GM19238 (cell line): Measurements from ENCODE around the gene IER3IP1.
"Not testable (repeated sequence)": the region's sequence is repeated elsewhere in the genome, so short reads cannot be mapped to it uniquely, and the experiment has no call there.

Source experiments
- DNase-seq: peaks from one replicate; pipeline ENCODE4 v3.0.0; 2011; ENCODE audit warnings: low spot score; ENCODE audit not compliant: insufficient read length

IER3IP1 gene

DNA sequence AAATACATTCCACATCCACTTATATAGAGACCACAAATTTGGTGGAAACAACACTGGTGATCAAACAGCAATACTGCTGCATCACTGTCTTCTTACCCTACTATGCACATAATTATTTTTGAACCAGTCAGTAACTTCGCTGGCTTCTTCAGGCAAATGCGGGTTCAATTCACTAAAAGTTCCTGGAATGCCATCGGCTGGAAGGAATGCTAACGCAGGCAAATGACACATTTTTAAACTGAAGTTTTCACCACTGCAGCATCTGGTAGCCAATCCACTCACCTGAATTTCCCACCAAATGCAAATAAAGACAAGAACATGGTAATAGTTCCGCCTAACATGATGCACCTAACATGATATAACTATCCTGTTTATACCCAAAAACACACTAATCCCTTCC is 15.9 kb downstream of the IER3IP1 start:
- DNase-seq, result no peak

DNA sequence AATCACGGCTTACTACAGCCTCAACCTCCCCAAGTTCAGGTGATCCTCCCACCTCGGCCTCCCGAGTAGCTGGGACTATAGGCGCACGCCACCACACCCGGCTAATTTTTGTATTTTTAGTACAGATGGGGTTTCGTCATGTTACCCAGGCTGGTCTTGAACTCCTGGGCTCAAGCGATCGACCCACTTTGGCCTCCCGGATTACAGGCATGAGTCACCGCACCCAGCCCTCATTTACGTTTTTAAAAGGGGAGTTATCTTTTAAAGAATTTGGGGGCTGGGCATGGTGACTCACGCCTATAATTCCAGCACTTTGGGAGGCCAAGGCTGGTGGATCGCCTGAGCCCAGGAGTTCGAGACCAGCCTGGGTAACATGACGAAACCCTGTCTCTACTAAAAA is 17.8 kb downstream of the IER3IP1 start:
- not testable (repeated sequence) for DNase-seq

DNA sequence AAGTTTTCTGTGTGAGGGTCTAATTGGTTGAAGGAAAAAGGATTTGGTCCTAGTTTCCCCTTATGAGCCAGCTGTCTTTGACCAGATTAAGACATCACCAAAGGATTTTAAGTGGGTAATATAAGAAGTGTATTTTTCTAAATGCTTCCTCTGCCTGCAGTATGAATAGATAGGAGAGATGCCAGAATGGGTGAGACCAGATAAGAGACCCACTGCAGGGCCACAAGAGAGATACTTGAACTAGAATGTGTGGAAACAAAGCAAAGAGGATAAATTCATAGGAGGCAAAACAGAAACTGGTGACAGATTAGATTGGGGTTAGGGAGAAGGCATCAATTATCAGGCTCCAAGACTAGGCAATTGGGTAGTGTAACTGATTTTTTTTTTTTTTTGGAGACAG is 24.7 kb downstream of the IER3IP1 start:
- DNase-seq, result no peak

DNA sequence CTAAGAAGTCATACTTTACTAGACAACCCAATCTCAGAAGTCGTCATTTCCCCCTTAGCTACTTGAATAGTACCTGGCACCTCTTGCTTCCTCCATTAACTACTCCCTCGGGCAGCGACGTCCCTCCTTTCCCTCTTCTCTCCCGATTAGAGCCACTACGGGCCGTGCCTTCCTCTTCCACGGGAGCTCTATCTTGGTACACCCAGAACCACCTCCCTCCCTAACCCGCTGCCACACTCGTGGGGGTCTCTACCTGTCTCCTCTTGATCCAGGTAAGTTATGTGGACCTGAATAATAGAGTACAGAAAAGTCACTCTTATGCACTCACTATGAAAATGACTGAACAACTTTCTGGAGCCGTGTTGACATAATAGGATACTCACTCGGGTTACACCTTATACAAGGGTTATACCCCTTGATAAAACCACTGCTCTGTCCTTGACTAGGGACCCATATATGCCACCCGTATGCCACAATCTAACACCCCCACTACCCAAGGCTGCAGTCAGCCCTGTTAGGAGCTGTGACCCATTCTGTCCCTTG is 25.3 kb downstream of the IER3IP1 start:
- DNase-seq, result no peak

DNA sequence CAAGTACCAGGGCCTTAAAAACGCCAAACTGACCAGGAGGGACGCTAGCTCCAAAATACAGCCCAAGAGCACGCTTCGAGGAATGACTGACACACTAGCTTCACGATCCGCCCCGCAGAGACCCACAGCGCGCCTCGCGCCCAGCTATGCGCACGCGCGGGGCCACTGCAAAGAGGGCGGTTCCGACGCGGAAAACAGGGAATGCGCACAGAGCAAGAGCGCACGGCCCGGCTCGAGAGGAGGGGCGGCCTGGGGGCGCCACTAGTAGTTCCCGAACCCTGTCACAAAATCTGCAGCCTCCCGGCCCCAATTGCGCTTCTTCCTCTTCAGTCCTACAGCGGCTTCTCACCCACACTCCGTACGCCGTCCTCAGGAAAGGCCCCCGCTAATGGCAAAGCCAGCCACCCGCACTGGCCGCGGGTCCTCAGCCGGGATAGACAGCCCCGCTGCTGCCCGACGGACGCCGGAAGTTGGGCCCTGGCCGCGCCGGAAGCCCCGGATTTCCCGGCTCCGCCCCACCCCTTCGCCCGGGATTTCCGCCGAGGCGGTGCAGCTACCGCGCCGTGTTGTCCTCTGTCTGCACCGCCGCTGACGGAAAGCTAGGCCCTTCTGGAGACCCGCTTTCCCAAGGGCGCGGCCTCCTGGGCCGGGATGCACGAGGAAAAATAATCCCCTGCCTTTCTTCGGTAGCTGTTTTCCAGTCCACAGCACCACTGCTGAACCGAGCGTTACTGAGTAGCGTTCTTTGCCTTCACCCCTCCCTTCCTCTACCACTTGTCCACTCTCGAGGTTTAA is 25.9 kb downstream of the IER3IP1 start, which contains the start of gene HDHD2:
HDHD2 (minus strand) TSS at position 472 of the 795 bp plus-strand sequence. CDS start 14,061 bp downstream, outside the sequence.
- peak; percentile 70 for DNase-seq

DNA sequence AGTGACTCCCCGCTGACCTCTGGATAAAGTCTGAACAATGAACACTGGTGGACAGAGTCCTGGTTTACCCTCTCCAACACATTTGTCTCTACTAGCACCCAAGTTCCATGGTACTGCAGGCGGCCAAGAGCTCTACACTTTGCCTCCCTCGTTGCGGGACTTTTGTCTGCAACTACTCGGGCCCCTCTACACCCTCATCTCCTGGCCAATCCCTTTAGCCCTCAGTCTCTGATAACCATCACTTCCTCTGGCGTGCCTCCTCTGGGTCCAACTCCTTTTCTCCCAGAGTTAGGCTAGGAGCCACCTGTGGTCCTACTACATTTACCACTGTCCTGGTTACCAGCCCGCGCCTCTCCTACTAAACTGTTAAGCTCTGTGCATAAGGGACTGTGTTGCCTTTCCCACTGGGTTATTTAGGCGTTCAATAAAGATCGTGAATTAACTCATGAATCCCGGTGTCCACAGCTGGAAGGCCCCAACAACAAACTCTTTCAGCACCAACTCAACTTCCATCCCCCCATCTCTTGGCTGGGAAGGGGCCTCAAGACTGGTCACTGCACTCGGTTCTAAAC is 26.6 kb downstream of the IER3IP1 start:
- DNase-seq, result no peak

DNA sequence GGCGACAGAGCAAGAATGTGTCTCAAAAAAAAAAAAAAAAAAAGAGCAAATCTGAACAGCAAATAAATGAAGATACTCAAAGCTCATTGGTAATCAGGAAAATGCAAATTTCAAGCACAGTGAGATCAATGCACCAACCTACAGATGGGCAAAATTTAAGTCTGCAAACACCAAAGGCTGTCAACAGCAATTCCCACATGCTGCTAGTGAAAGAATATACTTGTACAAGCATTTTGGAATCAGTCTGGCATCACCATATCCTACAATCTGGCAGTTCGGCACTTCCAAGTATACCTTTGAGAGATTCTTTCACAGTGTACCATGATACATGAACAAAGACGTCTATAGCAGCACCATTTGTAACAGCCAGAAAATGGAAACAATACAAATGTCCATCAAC is 30.0 kb downstream of the IER3IP1 start:
- no peak for DNase-seq

DNA sequence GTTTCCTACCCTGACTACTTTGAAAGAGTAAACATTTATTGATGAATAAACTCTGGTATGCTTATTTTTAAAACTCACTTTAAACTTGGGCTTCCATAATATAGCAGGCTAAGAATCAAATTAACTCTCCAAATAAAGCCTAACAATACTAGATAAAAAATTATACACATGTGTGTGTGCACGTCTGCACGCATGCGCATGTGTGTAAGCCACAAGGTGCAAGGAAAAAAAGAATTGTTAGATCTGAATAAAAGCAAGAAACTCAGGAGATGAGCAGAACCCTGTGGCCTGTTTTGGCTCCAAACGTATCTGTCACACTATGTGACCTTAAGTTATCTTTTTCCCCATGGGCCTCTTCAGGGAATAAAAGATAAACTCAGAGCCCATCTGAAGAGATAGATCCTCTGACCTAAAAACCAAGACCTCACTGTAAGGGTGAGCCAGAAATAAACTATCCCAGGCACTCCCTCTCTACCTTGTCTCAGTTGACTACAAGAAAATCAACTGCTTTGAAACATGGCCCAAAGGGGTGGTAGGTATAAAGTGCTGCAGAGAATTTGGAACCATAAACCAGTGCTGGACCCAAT is 32.2 kb downstream of the IER3IP1 start:
- no peak for DNase-seq

DNA sequence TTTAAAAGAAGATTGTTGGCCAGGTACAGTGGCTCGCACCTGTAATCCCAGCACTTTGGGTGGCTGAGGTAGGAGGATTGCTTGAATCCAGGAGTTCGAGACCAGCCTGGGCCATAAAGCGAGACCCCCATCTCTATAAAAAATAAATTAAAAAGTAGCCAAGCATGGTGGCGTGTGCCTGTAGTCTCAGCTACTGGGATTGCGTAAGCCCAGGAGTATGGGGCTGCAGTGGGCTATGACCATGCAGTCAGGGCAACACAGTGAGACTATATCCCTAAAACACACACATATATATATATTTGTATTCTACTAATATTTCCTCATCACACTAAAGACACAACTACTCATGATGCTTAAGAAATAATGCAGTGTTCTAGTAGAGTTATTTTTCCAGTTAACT is 33.0 kb downstream of the IER3IP1 start:
- no peak for DNase-seq

DNA sequence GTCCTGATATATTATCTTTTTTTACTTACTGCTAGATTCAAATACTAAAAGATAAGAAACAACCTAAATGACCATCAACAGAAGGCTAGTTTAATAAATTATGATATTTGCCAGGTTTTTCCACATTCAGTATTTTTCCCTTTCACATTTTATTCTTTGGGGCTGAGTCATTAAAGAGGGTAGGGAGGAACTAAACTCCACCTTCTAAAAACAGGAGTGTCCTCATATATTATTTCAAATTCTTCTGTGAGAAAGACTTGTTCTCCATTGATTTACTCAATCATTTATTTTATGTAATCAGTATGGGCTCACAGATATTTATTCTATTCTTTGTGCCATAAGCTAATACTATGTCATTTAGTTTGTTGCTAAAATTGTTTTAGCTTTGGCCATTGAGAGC is 34.9 kb downstream of the IER3IP1 start:
- no peak for DNase-seq

DNA sequence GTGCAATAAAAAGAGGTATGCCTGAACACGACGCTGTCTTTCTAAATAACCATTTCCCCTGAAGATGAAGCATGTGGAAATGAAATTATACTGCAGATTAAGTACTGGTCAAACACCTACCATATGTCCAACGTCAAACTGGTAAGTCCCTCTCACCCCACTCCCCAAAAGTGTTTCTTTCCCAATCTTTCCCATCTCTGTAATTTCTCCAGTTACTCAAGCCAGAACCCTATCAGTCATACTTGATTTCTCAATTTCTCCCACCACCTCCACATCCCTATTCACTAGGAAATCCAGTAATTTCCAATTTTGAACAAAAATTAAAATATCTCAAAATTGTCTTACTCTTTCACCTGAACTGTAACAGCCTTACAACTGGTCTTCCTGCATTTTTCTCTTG is 55.0 kb downstream of the IER3IP1 start:
- DNase-seq, result no peak

DNA sequence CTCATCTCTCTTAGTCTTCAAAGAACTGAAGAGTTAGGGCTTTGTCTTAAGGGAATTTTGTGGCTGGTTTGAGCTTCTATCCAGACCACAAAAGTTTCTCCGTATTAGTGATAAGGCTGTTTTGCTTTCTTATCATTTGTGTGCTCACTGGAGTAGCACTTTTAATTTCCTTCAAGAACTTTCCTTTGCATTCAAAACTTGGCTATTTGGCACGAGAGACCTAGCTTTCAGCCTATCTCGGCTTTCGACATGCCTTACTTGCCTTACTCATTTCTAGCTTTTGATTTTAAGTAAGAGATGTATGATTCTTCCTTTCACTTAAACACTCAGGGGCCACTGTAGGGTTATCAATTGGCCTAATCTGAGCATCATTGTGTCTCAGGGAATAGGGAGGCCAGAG is 55.7 kb downstream of the IER3IP1 start:
- no peak for DNase-seq

DNA sequence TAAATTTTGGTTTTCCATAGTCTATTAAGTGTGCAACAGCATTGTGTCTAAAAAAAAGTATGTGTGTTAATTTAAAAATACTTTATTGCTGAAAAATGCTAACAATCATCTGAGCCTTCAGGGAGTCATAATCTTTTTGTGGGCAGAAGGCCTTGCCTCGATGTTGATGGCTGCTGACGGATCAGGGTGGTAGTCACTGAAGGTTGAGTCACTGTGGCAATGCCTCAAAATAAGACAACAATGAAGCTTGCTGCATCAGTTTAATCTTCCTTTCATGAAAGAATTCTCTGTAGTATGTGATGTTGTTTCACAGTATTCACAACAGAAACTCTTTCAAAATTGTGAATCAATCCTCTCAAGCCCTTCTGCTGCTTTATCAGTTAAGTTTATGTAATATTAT is 57.2 kb downstream of the IER3IP1 start:
- DNase-seq, result no peak

DNA sequence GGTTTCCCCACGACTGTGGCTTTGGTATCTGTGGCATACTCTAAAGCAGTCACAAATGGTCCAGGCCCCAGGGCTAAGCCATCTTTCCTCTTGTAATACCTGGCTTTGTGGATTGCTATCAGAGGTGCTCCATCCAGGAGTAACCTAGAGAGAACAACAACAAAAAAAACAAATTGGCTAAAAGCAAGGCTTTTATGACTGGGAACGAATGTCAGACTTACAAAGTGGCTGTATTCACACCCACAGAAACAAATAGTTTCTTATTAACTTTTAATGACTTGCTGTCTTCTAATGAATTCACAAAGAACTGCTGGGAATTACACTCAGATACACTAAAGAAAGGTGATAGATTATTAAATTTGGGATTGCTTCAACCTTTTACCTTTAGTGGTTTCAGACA is 61.0 kb downstream of the IER3IP1 start:
- DNase-seq, result no peak

DNA sequence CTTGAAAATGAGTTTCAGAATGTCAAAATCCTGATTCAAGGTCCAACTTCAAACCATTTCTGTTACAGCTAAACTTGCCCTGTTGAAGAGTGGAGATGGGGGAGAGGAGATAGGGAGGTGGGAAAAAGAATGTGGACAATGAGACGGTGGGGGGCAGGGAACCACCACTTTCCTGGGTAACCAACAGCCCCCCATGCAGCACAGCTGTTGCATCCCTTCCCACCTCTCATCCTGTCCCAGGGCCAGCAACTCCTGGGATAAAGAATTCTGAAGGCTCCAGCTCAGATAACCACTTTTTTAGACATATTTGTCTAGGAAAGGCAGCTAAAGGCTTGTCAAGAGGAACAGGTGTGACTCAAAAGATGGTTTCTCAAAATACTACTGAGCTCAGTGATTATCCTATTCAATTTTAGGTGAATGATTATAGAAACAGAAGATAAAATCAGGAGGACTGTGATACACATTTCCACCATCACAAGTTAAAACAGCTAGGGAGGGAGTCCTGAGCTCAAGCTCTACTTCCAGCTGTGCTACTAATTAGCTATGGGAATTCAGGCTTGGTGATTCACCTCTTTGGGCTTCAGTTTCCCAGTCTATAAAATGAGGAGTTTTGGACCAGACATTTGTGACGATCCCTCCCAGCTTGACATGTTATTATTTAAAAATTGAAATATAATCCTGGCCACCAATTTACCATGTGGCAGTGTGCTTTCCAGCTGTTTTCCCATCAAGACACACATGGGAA is 62.2 kb downstream of the IER3IP1 start:
- DNase-seq, result no peak

DNA sequence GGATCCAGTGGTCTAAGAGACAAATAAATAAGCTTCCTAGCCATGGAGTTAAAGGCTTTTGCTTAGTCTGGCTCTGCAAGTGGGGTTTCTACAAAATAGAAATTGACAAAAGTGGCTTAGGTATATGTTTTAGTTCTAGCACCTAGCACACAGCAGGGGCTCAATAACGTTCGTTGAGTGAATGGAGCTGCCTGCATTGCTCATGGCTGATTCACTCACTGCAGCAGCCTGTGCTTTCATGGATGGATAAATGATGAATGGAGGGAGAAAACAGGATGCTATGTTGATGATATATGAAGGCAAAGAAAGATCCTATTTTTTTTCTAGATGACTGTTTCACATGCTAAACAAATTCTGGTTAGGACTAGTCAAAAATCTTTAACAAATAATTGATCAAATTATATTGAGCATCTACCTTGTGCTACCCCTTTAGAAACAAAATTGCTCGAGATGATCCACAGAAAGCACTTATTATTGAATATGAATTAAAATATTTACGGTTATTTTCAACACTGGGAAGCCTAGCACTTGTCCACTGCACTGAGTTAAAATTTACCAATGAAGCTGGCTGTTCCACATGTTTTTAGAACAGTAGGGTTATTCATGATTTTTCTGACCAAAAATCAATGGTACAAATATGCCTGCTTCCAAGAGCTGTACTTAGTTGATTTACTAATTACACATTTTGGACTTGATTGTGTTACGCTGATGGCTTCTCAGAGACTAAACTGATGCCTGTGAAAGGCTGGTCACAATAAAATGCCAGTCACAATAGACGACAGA is 65.5 kb downstream of the IER3IP1 start:
- DNase-seq, result no peak

DNA sequence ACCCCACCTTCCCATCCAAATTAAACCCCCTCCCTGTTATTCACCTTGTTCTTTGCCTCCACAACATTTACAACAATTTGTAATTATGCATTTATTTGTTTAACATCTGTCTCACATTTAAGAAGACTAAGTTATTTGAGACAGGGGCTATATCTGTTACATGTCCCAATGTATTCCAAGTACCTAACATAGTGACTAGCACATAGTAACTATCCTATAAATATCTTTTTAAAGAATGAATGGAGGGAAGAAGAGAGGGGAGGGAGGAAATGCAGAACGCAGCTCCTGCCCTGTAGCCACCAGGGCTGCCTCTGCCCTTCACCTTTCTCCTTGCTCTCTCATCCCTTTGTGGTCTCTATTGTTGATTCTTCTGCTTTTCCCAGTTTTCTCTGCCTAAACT is 66.4 kb downstream of the IER3IP1 start:
- no peak for DNase-seq

DNA sequence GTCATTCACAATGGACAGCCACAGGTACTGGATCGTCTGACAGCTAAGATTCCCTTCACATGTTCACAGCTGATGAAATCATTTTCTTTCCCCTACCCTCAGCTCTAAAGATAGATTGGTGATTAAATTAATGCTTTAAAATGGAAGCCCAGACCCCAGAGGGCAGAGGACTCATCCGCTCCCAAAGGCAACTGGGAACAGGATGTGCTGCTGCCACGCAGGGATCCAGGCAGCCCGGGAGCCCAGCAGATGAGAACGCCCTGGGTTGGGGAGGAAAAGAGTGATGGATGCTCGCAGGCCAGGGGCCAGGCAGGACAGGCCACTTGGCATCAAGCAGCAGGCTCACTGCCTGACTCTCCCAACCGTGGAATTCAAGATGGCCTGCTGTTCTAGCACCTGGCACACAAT is 67.2 kb downstream of the IER3IP1 start:
- DNase-seq, result no peak

DNA sequence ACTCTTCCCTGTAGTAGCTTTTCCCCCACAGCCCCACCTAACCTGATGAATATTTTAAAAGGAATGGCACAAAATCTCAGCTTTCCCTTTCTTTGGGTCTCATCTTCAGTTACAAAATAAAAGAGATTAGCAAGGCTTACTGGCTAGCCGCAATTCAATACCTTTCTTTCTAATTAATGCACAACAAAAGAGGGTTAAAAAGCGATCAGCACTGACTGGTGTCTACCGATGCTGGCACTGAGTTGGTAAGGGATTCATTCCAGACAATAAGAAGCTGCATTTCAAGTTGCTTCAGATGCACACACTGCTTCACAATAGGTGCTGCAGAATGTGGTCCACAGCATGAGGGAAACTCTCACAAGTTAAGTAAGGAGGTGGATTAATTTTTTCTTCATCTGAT is 67.8 kb downstream of the IER3IP1 start:
- no peak for DNase-seq
